ENCODE data around the gene CAMTA1.

DNA sequence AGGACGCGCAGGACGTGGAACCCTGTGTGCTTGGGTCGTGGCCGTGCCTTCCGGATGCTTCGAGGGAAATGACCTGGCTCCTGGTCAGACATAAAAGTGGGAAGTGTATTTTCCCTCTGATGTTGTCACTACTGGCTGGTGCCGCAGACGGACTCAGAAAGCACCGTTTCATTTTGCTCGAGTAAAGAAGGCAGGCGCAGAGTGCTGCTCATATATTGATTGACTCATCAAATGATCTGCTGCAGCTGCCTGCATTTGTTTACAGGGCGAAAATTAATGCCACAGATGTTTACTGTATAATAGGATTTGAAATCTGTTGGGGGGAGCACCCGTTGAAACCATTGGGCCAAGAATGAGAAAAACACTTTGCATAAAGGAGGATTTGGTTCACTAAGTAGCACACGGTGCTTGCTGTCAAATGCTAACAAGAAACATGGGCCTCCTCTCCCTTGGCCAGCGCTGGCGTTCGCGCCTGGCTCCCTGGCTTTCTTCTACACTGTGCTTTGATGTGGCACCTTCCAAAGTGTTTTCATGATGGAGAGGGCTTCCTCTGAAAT is 365.5 kb downstream of the CAMTA1 start:
- TF ChIP-seq POLR2AphosphoS5 (IDR thresholded peaks at IDR 0.05): no peak
- no peak for TF ChIP-seq POLR2A (IDR thresholded peaks at IDR 0.05)

Data from prostate gland (tissue), 1 donor.